Measurements from ENCODE around the gene TENT5C. TPM values are rescaled to one million over a fixed set of nuclear protein-coding genes. Genes with fewer than 3 reads are reported as not detected.

TENT5C gene
- total and polyA plus RNA-seq, 2 of the 8 experiments (the other 6 are each of a cell fraction or from before 2014, with no cell fraction given): 0.38 to 0.99 TPM

DNA sequence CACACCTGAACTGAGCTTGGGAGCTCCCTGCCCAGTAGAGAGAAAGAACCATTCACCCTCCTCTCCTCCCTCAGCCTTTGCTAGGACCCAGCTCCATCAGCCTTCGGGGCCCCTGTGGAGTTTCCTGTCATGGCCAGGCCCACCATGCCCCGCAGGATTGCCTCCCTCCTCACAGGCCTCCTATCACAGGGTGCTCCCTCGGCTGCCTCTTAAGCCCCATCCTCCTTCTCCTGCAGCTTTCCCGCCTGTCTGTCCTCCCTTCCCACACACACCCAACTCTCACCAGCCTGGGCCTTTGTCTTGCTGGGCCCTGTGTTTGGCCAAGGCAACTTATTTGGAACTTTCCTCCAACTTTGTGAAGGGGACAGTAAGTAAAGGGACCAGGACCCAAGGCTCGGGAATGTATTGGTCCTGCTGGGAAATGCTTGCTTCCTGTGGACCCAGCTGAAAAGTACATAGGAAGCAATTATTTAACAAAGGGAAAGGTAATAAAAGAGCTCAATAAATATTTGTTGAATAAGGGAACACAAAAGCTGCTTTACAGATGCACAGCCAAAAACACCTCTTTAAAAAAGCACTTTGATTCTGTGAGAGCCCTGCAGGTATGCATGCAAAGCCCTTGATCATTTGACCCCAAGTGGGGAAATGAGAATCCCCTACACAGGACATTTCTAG is 31.6 kb upstream of the TENT5C start:
- Histone ChIP-seq H3K79me2 (ENCODE audit: control insufficient read depth in 1 of 2, insufficient read depth in 2 of 2, low read length in 2 of 2) (no peaks in the 10 kb centered on the region), H3K14ac (ENCODE audit: insufficient read length) (no peak overlapping the region), H4K8ac (ENCODE audit: extremely low read depth, insufficient read depth, low read length) (no peak overlapping the region; the same call in 1 of the 2 replicates), H3K36me3 (ENCODE audit: control insufficient read depth in 2 of 4, insufficient read depth in 4 of 4, low read length in 3 of 4) (no peaks in the 10 kb centered on the region), H3K9me3 (ENCODE audit: insufficient read depth in 2 of 2, low read depth in 1 of 2, low read length in 1 of 2) (no peaks in the 10 kb centered on the region), H3K23ac (ENCODE audit: insufficient read length) (no peak overlapping the region), H3K4me2 (ENCODE audit: insufficient read depth in 1 of 2, low read depth in 2 of 2, low read length in 2 of 2) (0 out of 4 replicates have a peak overlapping the region, but pooled peaks of 1 of the 2 experiments have one; percentile 25), H3K18ac (ENCODE audit: extremely low read depth, low read length) (no peak overlapping the region), H3K79me1 (ENCODE audit: low read depth, low read length) (no peaks in the 10 kb centered on the region), H2BK5ac (ENCODE audit: low read depth, low read length) (no peak overlapping the region), H3K56ac (replicated peaks; ENCODE audit: insufficient read length, low read depth, low read length) (no peak overlapping the region), H3K4me3 (ENCODE audit: extremely low read depth in 1 of 4, insufficient read depth in 2 of 4, low read depth in 3 of 4, low read length in 4 of 4) (0 out of 8 replicates have a peak overlapping the region, but pooled peaks of 1 of the 4 experiments have one; percentile 1), H2AFZ (ENCODE audit: low read length) (peak overlapping the region; percentile 74; the same call in 1 of the 2 replicates), H2BK20ac (ENCODE audit: low read length) (no peak overlapping the region), H3K4me1 (replicated peaks in 1 of 4; ENCODE audit: control insufficient read depth in 3 of 4, insufficient read depth in 4 of 4, low read length in 3 of 4) (peaks cover 0 to 9% (median 1%) of the 10 kb centered on the region in 4 experiments; a peak in 2 of 7 replicates), H2BK120ac (replicated peaks; ENCODE audit: low read depth, low read length) (no peak overlapping the region), H3K27ac (ENCODE audit: low read depth, low read length) (no peak overlapping the region), H3K27me3 (replicated peaks in 1 of 4; ENCODE audit: control insufficient read depth in 3 of 4, extremely low read depth in 1 of 4, insufficient read depth in 3 of 4, low read length in 3 of 4) (no peaks in the 10 kb centered on the region; a peak in 1 of 7 replicates), H3K23me2 (ENCODE audit: low read depth, low read length) (no peaks in the 10 kb centered on the region; the same call in 1 of the 2 replicates), H3K9ac (replicated peaks in 1 of 4; ENCODE audit: extremely low read depth in 1 of 4, low read depth in 3 of 4, low read length in 3 of 4) (no peak overlapping the region), H2BK15ac (ENCODE audit: low read length) (no peak overlapping the region), H3K4ac (replicated peaks; ENCODE audit: insufficient read length, low read depth, low read length) (no peak overlapping the region), H2BK12ac (ENCODE audit: low read depth, low read length) (no peak overlapping the region), H4K20me1 (replicated peaks in 1 of 2; ENCODE audit: control insufficient read depth in 1 of 2, insufficient read depth in 2 of 2, low read length in 2 of 2) (no peaks in the 10 kb centered on the region), H4K5ac (ENCODE audit: insufficient read length, low read depth, low read length) (no peak overlapping the region), H2AK5ac (ENCODE audit: low read depth, low read length) (no peak overlapping the region), H4K91ac (replicated peaks; ENCODE audit: insufficient read length, low read length) (peak overlapping the region; percentile 25)
- WGBS, 2 experiments (ENCODE audit: extremely low coverage in 1 of 2, insufficient coverage in 1 of 2, insufficient read length in 1 of 2, insufficient replicate concordance in 2 of 2, low coverage in 1 of 2, low lambda C conversion rate in 2 of 2, missing lambda C conversion rate in 1 of 2): 81% methylated on average over 5 of the region's 5 CpGs; no CpG with 5 or more reads in 1 of the 2 experiments
- FAIRE-seq (no peak), DNase-seq (ENCODE audit: low read depth in 1 of 2, low spot score in 2 of 2) (no peak)
- CTCF ChIA-PET (ENCODE audit: partially characterized antibody): interaction anchor here (0.6 to 5.0 kb wide), 7 partner anchors 16 to 233 kb away, joined by 3 to 25 read pairs (median 5); no protein-coding TSS in a partner anchor
- no peak for TF ChIP-seq BRCA1 (IDR thresholded peaks at IDR 0.05; ENCODE audit: low read depth, low read length)
- TF ChIP-seq GABPA (IDR thresholded peaks at IDR 0.05; ENCODE audit: borderline replicate concordance, insufficient read depth, low read length): no peak
- TF ChIP-seq SP2 (IDR thresholded peaks at IDR 0.05; ENCODE audit: low read length): no peak
- no peak for TF ChIP-seq EZH2 (IDR thresholded peaks at IDR 0.05; ENCODE audit: low read depth, low read length, severe bottlenecking)
- no peak for TF ChIP-seq TAF1 (IDR thresholded peaks at IDR 0.05; ENCODE audit: low read depth, low read length)
- TF ChIP-seq, protein P1, sequence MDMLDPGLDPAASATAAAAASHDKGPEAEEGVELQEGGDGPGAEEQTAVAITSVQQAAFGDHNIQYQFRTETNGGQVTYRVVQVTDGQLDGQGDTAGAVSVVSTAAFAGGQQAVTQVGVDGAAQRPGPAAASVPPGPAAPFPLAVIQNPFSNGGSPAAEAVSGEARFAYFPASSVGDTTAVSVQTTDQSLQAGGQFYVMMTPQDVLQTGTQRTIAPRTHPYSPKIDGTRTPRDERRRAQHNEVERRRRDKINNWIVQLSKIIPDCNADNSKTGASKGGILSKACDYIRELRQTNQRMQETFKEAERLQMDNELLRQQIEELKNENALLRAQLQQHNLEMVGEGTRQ (IDR thresholded peaks at IDR 0.05; ENCODE audit: low read length): no peak
- no peak for TF ChIP-seq CREB1 (IDR thresholded peaks at IDR 0.05)
- TF ChIP-seq SP4 (IDR thresholded peaks at IDR 0.05; ENCODE audit: low read length): no peak
- TF ChIP-seq TBP (IDR thresholded peaks at IDR 0.05; ENCODE audit: low read depth, low read length): no peak
- POLR2A ChIA-PET (ENCODE audit: partially characterized antibody): interaction anchor here (1.6 kb wide), 1 partner anchor 32 kb away, joined by 5 read pairs; no protein-coding TSS in a partner anchor
